Activated CD4-positive, alpha-beta T cell treated with anti-CD3 and anti-CD28 coated beads, Interleukin-2, amount 50 U/mL, for 24 hours (primary cell): ENCODE data around the gene CHST11.

Source experiments
- DNase-seq, 2 donors: peaks; one replicate each; pipeline ENCODE4 v3.0.0-alpha.2; 2020; ENCODE audit warnings: low read depth in 1 of 2, low spot score in 1 of 2

CHST11 gene

GRCh38 chr12:104502217-104502616 is 45.5 kb downstream of the CHST11 start:
- DNase-seq, result no peak

GRCh38 chr12:104502638-104503037 is 45.9 kb downstream of the CHST11 start:
- DNase-seq, result no peak

GRCh38 chr12:104503191-104503590 is 46.4 kb downstream of the CHST11 start:
- no peak for DNase-seq

GRCh38 chr12:104504146-104504545 is 47.4 kb downstream of the CHST11 start:
- no peak for DNase-seq

GRCh38 chr12:104505095-104505818 is 48.5 kb downstream of the CHST11 start:
- DNase-seq, result no peak

GRCh38 chr12:104506676-104507401 is 50.1 kb downstream of the CHST11 start:
- no peak for DNase-seq

GRCh38 chr12:104507672-104508071 is 50.9 kb downstream of the CHST11 start:
- DNase-seq, result no peak

GRCh38 chr12:104508752-104509446 is 52.2 kb downstream of the CHST11 start:
- DNase-seq, result no peak

GRCh38 chr12:104510145-104510872 is 53.6 kb downstream of the CHST11 start:
- no peak for DNase-seq

- DNase-seq, result no peak
Measured at GRCh38 chr12:104510873-104511440, 54.2 kb downstream of the CHST11 start.

GRCh38 chr12:104513681-104514080 is 56.9 kb downstream of the CHST11 start:
- DNase-seq, result no peak

- no peak for DNase-seq
Measured at GRCh38 chr12:104514092-104514810, 57.5 kb downstream of the CHST11 start.

- no peak for DNase-seq
Measured at GRCh38 chr12:104515899-104516298, 59.2 kb downstream of the CHST11 start.

- no peak for DNase-seq
Measured at GRCh38 chr12:104516821-104517220, 60.1 kb downstream of the CHST11 start.

GRCh38 chr12:104517880-104518279 is 61.1 kb downstream of the CHST11 start:
- DNase-seq, result no peak

- no peak for DNase-seq
Measured at GRCh38 chr12:104519190-104520019, 62.7 kb downstream of the CHST11 start.

GRCh38 chr12:104520242-104520900 is 63.6 kb downstream of the CHST11 start:
- DNase-seq, result no peak

- DNase-seq, result no peak
Measured at GRCh38 chr12:104521731-104522130, 65.0 kb downstream of the CHST11 start.
